HCT116 (cell line): ENCODE measurements around the gene IL11RA.

Experiments used
- EGR1 ChIP-seq: IDR thresholded peaks from 2 replicates; pipeline ENCODE4 v1.6.1; 2012; ENCODE audit warnings: low read depth
- ELF1 ChIP-seq: IDR thresholded peaks from 2 replicates; pipeline ENCODE4 v1.6.1; 2012; ENCODE audit warnings: low read depth, borderline replicate concordance
- EZH2 ChIP-seq: fragments of 200-600 bp; sonication (generic); IDR thresholded peaks from 2 replicates; pipeline ENCODE4 v1.6.1; 2017; ENCODE audit warnings: antibody characterized with exemption, mixed run types
- EZH2phosphoT487 ChIP-seq: fragments of 200-600 bp; IDR thresholded peaks from 2 replicates; pipeline ENCODE4 v1.6.1; 2018; ENCODE audit warnings: antibody characterized with exemption, borderline replicate concordance
- POLR2A ChIP-seq: IDR thresholded peaks from 2 replicates; pipeline ENCODE4 v1.7.0; 2011; ENCODE audit warnings: borderline replicate concordance; ENCODE audit not compliant: insufficient read depth, insufficient read length; ENCODE audit errors: extremely low read depth
- ZNF274 ChIP-seq: fragments of 200-500 bp; sonication (Bioruptor generic); IDR thresholded peaks from 2 replicates; pipeline ENCODE4 v1.6.1; 2014; ENCODE audit warnings: mild to moderate bottlenecking, low read depth, low read length, inconsistent platforms
- TF ChIP-seq, protein P1 (sequence below), 3 experiments: fragments of 200-600 bp in 1 of 3; sonication (generic) in 1 of 3; IDR thresholded peaks in 2 of 3; conservative IDR thresholded peaks in 1 of 3; 2 replicates each; pipeline ENCODE4 v1.5.1; 2012 to 2017; ENCODE audit warnings: low read depth in 2 of 3, low read length in 2 of 3, antibody characterized with exemption in 1 of 3, borderline replicate concordance in 1 of 3, control low read depth in 1 of 3, mild to moderate bottlenecking in 1 of 3, mixed read lengths in 1 of 3, mixed run types in 1 of 3, moderate library complexity in 1 of 3; ENCODE audit not compliant: insufficient read depth in 1 of 3
- TF ChIP-seq, protein P2 (sequence below): IDR thresholded peaks from 2 replicates; pipeline ENCODE4 v1.6.1; 2012; ENCODE audit warnings: low read depth

DNA sequence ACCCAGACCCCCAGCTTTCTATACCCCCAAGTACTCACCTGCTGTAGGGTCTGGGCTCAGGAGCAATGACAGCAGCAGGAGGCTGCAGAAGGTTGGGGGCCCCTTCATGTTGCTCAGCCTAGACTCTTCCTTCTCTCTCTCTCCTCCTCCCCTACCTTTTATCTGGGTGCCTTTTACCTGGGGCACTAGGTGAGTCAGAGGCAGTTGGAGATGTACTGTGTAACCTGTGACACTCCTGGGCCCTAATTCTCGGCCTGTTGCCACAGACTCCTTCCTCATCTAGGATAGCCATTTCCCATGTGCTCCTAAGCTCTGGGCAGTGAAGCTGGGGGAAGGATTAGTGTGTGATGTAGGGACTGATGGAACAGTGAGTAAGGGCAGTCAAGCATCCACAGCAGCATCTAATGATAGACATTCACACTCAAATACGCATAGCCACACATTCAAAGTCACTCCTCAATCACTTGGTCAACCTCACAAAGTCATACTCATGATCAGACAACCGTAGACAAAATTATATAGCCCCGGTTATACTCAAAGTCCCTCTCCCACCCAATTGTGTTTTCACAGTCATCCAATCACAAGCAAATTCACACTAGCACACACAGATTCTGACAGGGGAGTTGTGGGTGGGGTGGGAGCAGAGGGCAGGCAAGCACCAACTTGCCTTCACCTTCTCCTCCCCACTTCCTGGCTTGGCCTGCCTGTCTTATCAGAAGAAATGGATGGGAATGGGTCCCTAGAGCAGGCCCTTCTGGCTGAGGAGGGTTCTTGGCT is 10.7 kb downstream of the IL11RA start, which contains the start of gene CCL27:
- TF ChIP-seq, protein P1, sequence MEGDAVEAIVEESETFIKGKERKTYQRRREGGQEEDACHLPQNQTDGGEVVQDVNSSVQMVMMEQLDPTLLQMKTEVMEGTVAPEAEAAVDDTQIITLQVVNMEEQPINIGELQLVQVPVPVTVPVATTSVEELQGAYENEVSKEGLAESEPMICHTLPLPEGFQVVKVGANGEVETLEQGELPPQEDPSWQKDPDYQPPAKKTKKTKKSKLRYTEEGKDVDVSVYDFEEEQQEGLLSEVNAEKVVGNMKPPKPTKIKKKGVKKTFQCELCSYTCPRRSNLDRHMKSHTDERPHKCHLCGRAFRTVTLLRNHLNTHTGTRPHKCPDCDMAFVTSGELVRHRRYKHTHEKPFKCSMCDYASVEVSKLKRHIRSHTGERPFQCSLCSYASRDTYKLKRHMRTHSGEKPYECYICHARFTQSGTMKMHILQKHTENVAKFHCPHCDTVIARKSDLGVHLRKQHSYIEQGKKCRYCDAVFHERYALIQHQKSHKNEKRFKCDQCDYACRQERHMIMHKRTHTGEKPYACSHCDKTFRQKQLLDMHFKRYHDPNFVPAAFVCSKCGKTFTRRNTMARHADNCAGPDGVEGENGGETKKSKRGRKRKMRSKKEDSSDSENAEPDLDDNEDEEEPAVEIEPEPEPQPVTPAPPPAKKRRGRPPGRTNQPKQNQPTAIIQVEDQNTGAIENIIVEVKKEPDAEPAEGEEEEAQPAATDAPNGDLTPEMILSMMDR (IDR thresholded peaks at IDR 0.05 in 2 of 3, conservative IDR thresholded peaks at IDR 0.05 in 1 of 3; ENCODE audit: borderline replicate concordance in 1 of 3, insufficient read depth in 1 of 3, low read depth in 2 of 3, low read length in 2 of 3), result no peak
- no peak for TF ChIP-seq ZNF274
- TF ChIP-seq ELF1, result no peak
- TF ChIP-seq EZH2, result no peak
- TF ChIP-seq EGR1, result no peak
- no peak for TF ChIP-seq EZH2phosphoT487
- no peak for TF ChIP-seq POLR2A
- TF ChIP-seq, protein P2, sequence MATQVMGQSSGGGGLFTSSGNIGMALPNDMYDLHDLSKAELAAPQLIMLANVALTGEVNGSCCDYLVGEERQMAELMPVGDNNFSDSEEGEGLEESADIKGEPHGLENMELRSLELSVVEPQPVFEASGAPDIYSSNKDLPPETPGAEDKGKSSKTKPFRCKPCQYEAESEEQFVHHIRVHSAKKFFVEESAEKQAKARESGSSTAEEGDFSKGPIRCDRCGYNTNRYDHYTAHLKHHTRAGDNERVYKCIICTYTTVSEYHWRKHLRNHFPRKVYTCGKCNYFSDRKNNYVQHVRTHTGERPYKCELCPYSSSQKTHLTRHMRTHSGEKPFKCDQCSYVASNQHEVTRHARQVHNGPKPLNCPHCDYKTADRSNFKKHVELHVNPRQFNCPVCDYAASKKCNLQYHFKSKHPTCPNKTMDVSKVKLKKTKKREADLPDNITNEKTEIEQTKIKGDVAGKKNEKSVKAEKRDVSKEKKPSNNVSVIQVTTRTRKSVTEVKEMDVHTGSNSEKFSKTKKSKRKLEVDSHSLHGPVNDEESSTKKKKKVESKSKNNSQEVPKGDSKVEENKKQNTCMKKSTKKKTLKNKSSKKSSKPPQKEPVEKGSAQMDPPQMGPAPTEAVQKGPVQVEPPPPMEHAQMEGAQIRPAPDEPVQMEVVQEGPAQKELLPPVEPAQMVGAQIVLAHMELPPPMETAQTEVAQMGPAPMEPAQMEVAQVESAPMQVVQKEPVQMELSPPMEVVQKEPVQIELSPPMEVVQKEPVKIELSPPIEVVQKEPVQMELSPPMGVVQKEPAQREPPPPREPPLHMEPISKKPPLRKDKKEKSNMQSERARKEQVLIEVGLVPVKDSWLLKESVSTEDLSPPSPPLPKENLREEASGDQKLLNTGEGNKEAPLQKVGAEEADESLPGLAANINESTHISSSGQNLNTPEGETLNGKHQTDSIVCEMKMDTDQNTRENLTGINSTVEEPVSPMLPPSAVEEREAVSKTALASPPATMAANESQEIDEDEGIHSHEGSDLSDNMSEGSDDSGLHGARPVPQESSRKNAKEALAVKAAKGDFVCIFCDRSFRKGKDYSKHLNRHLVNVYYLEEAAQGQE, result no peak
